Lower leg skin (tissue), 3 donors: ENCODE data around the gene MYO3A.

ENCODE experiments used
- POLR2A ChIP-seq, 2 donors: fragments of 450-650 bp; IDR thresholded peaks; one replicate each; pipeline ENCODE4 v1.6.1; 2016 to 2017; ENCODE audit warnings: antibody characterized with exemption in 2 of 2, mild to moderate bottlenecking in 1 of 2, moderate library complexity in 1 of 2
- TF ChIP-seq, protein P1 (sequence below), 3 donors: fragments of 450-650 bp; IDR thresholded peaks; one replicate each; pipeline ENCODE4 v1.5.1; 2016; ENCODE audit warnings: antibody characterized with exemption in 3 of 3, mild to moderate bottlenecking in 3 of 3, moderate library complexity in 2 of 3

DNA sequence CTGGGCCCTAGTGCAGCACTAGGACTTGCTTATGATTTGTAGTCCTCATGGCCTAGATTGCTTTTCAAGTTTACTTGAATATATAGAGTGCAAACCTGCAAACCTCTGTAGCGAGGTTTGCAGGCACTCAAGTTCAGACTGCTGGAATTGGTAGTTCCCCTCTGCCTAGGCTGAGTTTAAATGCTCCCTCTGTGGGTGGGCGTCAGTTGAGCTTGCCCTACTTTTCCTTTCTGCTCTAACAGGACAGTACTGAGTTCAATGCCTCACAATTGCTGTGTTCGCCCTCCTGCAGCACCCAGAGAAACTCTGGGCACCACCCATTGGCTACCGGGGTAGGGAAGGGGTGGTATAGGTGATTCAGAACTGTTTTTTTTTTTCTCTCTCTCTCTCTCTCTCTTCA, 31.6 kb downstream of the MYO3A start:
- TF ChIP-seq, protein P1, sequence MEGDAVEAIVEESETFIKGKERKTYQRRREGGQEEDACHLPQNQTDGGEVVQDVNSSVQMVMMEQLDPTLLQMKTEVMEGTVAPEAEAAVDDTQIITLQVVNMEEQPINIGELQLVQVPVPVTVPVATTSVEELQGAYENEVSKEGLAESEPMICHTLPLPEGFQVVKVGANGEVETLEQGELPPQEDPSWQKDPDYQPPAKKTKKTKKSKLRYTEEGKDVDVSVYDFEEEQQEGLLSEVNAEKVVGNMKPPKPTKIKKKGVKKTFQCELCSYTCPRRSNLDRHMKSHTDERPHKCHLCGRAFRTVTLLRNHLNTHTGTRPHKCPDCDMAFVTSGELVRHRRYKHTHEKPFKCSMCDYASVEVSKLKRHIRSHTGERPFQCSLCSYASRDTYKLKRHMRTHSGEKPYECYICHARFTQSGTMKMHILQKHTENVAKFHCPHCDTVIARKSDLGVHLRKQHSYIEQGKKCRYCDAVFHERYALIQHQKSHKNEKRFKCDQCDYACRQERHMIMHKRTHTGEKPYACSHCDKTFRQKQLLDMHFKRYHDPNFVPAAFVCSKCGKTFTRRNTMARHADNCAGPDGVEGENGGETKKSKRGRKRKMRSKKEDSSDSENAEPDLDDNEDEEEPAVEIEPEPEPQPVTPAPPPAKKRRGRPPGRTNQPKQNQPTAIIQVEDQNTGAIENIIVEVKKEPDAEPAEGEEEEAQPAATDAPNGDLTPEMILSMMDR (IDR thresholded peaks at IDR 0.05), result no peak
- no peak for TF ChIP-seq POLR2A (IDR thresholded peaks at IDR 0.05)
